GM18499 (cell line): ENCODE measurements around the gene C7.

Experiments
- ATAC-seq: cut with Tn5 transposase; IDR thresholded peaks from one replicate; pipeline ENCODE4 v1.9.1; 2021; ENCODE audit warnings: moderate number of reproducible peaks; ENCODE audit not compliant: insufficient read depth, unreplicated experiment

C7 gene

GRCh38 chr5:40915341-40915926 is 6.1 kb downstream of the C7 start:
- no peak for ATAC-seq

GRCh38 chr5:40916226-40916625 is 6.9 kb downstream of the C7 start:
- ATAC-seq: no peak

- ATAC-seq: no peak
Observed at GRCh38 chr5:40928886-40929448, 19.7 kb downstream of the C7 start.

GRCh38 chr5:40932766-40933165 is 23.5 kb downstream of the C7 start:
- ATAC-seq: no peak

- ATAC-seq: no peak
Observed at GRCh38 chr5:40937075-40937474, 27.8 kb downstream of the C7 start.

- ATAC-seq: no peak
Observed at GRCh38 chr5:40939753-40940152, 30.5 kb downstream of the C7 start.

GRCh38 chr5:40945111-40945510 is 35.8 kb downstream of the C7 start:
- no peak for ATAC-seq

- ATAC-seq: no peak
Observed at GRCh38 chr5:40955313-40955712, 46.0 kb downstream of the C7 start.

- ATAC-seq: no peak
Observed at GRCh38 chr5:40957048-40957447, 47.8 kb downstream of the C7 start.

- ATAC-seq: no peak
Observed at GRCh38 chr5:40958811-40959210, 49.5 kb downstream of the C7 start.

- ATAC-seq: no peak
Observed at GRCh38 chr5:40960037-40960436, 50.7 kb downstream of the C7 start.

- no peak for ATAC-seq
Observed at GRCh38 chr5:40962207-40962955, 53.1 kb downstream of the C7 start.

GRCh38 chr5:40972434-40972833 is 63.1 kb downstream of the C7 start:
- ATAC-seq: no peak

GRCh38 chr5:40973364-40974004 is 64.2 kb downstream of the C7 start:
- ATAC-seq: no peak

GRCh38 chr5:40976041-40976440 is 66.7 kb downstream of the C7 start:
- no peak for ATAC-seq

GRCh38 chr5:40976836-40977235 is 67.5 kb downstream of the C7 start:
- ATAC-seq: no peak

- no peak for ATAC-seq
Observed at GRCh38 chr5:40981420-40981819, 72.1 kb downstream of the C7 start.

GRCh38 chr5:40983781-40984180 is 74.5 kb downstream of the C7 start:
- ATAC-seq: no peak

- no peak for ATAC-seq
Observed at GRCh38 chr5:40984884-40985283, 75.6 kb downstream of the C7 start.

GRCh38 chr5:40985501-40985900 is 76.2 kb downstream of the C7 start:
- no peak for ATAC-seq

GRCh38 chr5:40986666-40987065 is 77.4 kb downstream of the C7 start:
- ATAC-seq: no peak
